Neural cell (in vitro differentiated cells): ENCODE data around the gene EXD3. TPM values are rescaled to one million over a fixed set of nuclear protein-coding genes. Genes with fewer than 3 reads are reported as not detected.

ENCODE experiments used
- H2AFZ ChIP-seq: fragments of 200-600, 300-800 bp; sonication (generic), shearing (Covaris generic); 2 replicates; pipeline ENCODE4 v1.6.0; 2014; ENCODE audit warnings: low read depth, mild to moderate bottlenecking, antibody characterized with exemption, low read length, moderate library complexity
- H3F3A ChIP-seq: fragments of 200-600 bp; shearing (Covaris generic); 2 replicates; pipeline ENCODE4 v1.6.1; 2016; ENCODE audit warnings: mild to moderate bottlenecking, moderate library complexity, mixed read lengths, antibody characterized with exemption, low read length; ENCODE audit not compliant: insufficient read depth, poor library complexity, severe bottlenecking
- H3K27ac ChIP-seq: fragments of 200-600, 300-800 bp; sonication (generic), shearing (Covaris generic); 2 replicates; pipeline ENCODE4 v1.5.1; 2014; ENCODE audit warnings: mild to moderate bottlenecking, low read length, moderate library complexity
- H3K27me3 ChIP-seq: fragments of 300-800, 200-600 bp; sonication (generic), shearing (Covaris generic); 2 replicates; pipeline ENCODE4 v1.6.0; 2014; ENCODE audit warnings: mild to moderate bottlenecking, low read depth, low read length, moderate library complexity; ENCODE audit not compliant: insufficient read depth
- H3K36me3 ChIP-seq: fragments of 300-800, 200-600 bp; sonication (generic), shearing (Covaris generic); 2 replicates; pipeline ENCODE4 v1.5.1; 2014; ENCODE audit warnings: mild to moderate bottlenecking, antibody characterized with exemption, low read length, moderate library complexity; ENCODE audit not compliant: insufficient read depth
- H3K4me2 ChIP-seq: fragments of 300-800, 200-600 bp; sonication (generic), shearing (Covaris generic); 2 replicates; pipeline ENCODE4 v1.6.0; 2014; ENCODE audit warnings: mild to moderate bottlenecking, low read length
- H3K4me3 ChIP-seq: fragments of 300-800, 200-600 bp; sonication (generic), shearing (Covaris generic); 2 replicates; pipeline ENCODE4 v1.5.1; 2014; ENCODE audit warnings: mild to moderate bottlenecking, low read length, moderate library complexity
- H3K79me2 ChIP-seq: fragments of 200-600 bp; shearing (Covaris generic); replicated peaks from 2 replicates; pipeline ENCODE4 v1.6.0; 2014; ENCODE audit warnings: mild to moderate bottlenecking, low read length, moderate library complexity; ENCODE audit not compliant: insufficient read depth
- H3K9ac ChIP-seq: fragments of 300-800, 200-600 bp; sonication (generic), shearing (Covaris generic); 2 replicates; pipeline ENCODE4 v1.6.1; 2016; ENCODE audit warnings: mild to moderate bottlenecking, low read length, mixed read lengths
- H3K9me2 ChIP-seq: fragments of 200-600 bp; shearing (Covaris generic); 2 replicates; pipeline ENCODE4 v1.6.1; 2016; ENCODE audit warnings: mild to moderate bottlenecking, low read length, mixed read lengths; ENCODE audit not compliant: insufficient read depth
- H3K9me3 ChIP-seq: fragments of 200-600, 300-800 bp; sonication (generic), shearing (Covaris generic); 2 replicates; pipeline ENCODE4 v1.6.1; 2016; ENCODE audit warnings: mild to moderate bottlenecking, mixed run types, low read length, moderate library complexity, mixed read lengths
- H4K20me1 ChIP-seq: fragments of 200-600 bp; shearing (Covaris generic); 2 replicates; pipeline ENCODE4 v1.6.1; 2016; ENCODE audit warnings: mild to moderate bottlenecking, mixed run types; ENCODE audit not compliant: insufficient read depth
- CTCF ChIP-seq: fragments of 450-650 bp; IDR thresholded peaks from 2 replicates; pipeline ENCODE4 v1.5.1; 2014; ENCODE audit warnings: antibody characterized with exemption, mild to moderate bottlenecking, moderate library complexity; ENCODE audit not compliant: poor library complexity, severe bottlenecking
- EP300 ChIP-seq: fragments of 450-650 bp; conservative IDR thresholded peaks from 2 replicates; pipeline ENCODE4 v1.6.1; 2014; ENCODE audit warnings: antibody characterized with exemption, mild to moderate bottlenecking, moderate library complexity; ENCODE audit not compliant: poor library complexity, severe bottlenecking
- EZH2 ChIP-seq: fragments of 200-600, 300-800 bp; shearing (Covaris generic), sonication (generic); IDR thresholded peaks from 2 replicates; pipeline ENCODE4 v1.6.1; 2014; ENCODE audit warnings: antibody characterized with exemption, low read length, borderline replicate concordance, mild to moderate bottlenecking; ENCODE audit not compliant: insufficient read depth, poor library complexity, severe bottlenecking
- MXI1 ChIP-seq: fragments of 450-650 bp; conservative IDR thresholded peaks from 2 replicates; pipeline ENCODE4 v1.6.1; 2014; ENCODE audit warnings: antibody characterized with exemption, mild to moderate bottlenecking; ENCODE audit not compliant: poor library complexity, severe bottlenecking
- POLR2AphosphoS5 ChIP-seq: IDR thresholded peaks from 2 replicates; pipeline ENCODE4 v1.6.1; 2012
- RAD21 ChIP-seq: fragments of 450-650 bp; conservative IDR thresholded peaks from 2 replicates; pipeline ENCODE4 v1.6.1; 2014; ENCODE audit warnings: antibody characterized with exemption, mild to moderate bottlenecking, moderate library complexity
- REST ChIP-seq: IDR thresholded peaks from 2 replicates; pipeline ENCODE4 v1.6.1; 2012; ENCODE audit warnings: borderline replicate concordance
- SMC3 ChIP-seq: fragments of 450-650 bp; conservative IDR thresholded peaks from 2 replicates; pipeline ENCODE4 v1.6.1; 2014; ENCODE audit warnings: antibody characterized with exemption, mild to moderate bottlenecking, moderate library complexity; ENCODE audit not compliant: poor library complexity
- TAF1 ChIP-seq: IDR thresholded peaks from 2 replicates; pipeline ENCODE4 v1.6.1; 2012; ENCODE audit warnings: low read depth
- polyA plus RNA-seq: library from polyadenylated mRNA; depleted of rRNA; stranded (reverse); fragments of >200 nt; gene quantifications from 2 replicates; pipeline ENCODE4 v1.2.3, GENCODE V29; 2014

The EXD3 gene
- polyA plus RNA-seq, 1 donor from 2014 or later, result 32.9 TPM

- Histone ChIP-seq H3F3A (no peaks in the 10 kb centered on the region), H4K20me1 (no peaks in the 10 kb centered on the region), H2AFZ (no peak overlapping the region), H3K9ac (no peak overlapping the region), H3K9me3 (no peaks in the 10 kb centered on the region), H3K4me3 (no peak overlapping the region), H3K36me3 (no peaks in the 10 kb centered on the region), H3K9me2 (no peaks in the 10 kb centered on the region), H3K27me3 (no peaks in the 10 kb centered on the region), H3K79me2 (no peaks in the 10 kb centered on the region), H3K27ac (no peak overlapping the region), H3K4me2 (no peak overlapping the region)
- no peak for TF ChIP-seq RAD21
- TF ChIP-seq EZH2, result no peak
- no peak for TF ChIP-seq TAF1
- TF ChIP-seq MXI1, result no peak
- no peak for TF ChIP-seq SMC3
- TF ChIP-seq CTCF, result no peak
- TF ChIP-seq REST, result no peak
- TF ChIP-seq EP300, result no peak
- no peak for TF ChIP-seq POLR2AphosphoS5
Measured at GRCh38 chr9:137390553-137391410, 32.2 kb downstream of the EXD3 start.

GRCh38 chr9:137389428-137389746 lies 33.6 kb downstream of the EXD3 start:
- Histone ChIP-seq H3K4me3 (no peak overlapping the region), H3K9ac (no peak overlapping the region), H3K9me3 (no peaks in the 10 kb centered on the region), H3F3A (no peaks in the 10 kb centered on the region), H2AFZ (no peak overlapping the region), H3K36me3 (no peaks in the 10 kb centered on the region), H3K27ac (no peak overlapping the region), H3K4me2 (no peak overlapping the region), H4K20me1 (no peaks in the 10 kb centered on the region), H3K27me3 (no peaks in the 10 kb centered on the region), H3K9me2 (no peaks in the 10 kb centered on the region), H3K79me2 (no peaks in the 10 kb centered on the region)
- no peak for TF ChIP-seq SMC3
- TF ChIP-seq CTCF, result no peak
- TF ChIP-seq TAF1, result no peak
- TF ChIP-seq EP300, result no peak
- no peak for TF ChIP-seq REST
- TF ChIP-seq RAD21, result no peak
- no peak for TF ChIP-seq MXI1
- TF ChIP-seq POLR2AphosphoS5, result no peak
- TF ChIP-seq EZH2, result no peak
